Measurements from ENCODE around the gene CACNA1C.

Gene CACNA1C

DNA sequence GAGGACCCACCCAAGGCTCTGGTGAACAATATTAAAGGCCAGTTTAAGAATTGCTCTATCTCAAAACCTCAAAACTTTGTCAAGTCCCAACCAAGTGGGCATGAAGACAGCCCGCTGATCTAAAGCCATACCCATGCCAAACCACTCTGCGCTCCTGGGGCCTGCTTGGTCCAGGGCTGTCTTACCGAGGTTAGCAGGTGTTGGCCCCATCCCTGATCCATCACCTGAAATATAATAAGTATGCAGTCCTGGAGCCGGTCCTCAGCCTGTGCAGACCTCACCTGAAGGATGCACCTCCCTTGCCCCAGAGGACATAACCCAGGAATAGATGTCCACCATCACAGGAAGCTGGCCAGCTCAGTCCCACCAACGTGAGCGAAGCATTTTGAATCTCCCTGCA lies 543.7 kb downstream of the CACNA1C start:
- no peak for DNase-seq (ENCODE audit: low read depth)

DNA sequence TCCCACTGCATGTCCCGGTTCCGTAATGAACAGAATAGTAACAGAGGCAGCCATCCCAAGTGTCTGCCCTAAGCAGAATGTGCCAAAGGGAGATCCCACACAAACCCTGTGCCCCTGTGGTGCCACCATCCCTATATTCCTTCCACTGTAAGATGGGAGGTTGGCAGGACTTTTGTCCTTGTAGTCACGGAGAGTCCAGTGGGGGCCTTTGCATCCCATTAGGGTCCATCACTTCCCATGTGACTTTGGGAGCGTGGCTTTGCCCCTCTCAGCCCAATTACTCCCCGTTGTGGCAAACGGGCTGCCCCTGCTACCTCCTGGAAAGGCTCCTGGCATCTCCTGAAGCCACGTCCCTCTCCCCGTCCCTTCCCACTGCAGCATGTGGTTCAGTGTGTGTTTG lies 552.5 kb downstream of the CACNA1C start:
- DNase-seq (ENCODE audit: low read depth) = no peak

DNA sequence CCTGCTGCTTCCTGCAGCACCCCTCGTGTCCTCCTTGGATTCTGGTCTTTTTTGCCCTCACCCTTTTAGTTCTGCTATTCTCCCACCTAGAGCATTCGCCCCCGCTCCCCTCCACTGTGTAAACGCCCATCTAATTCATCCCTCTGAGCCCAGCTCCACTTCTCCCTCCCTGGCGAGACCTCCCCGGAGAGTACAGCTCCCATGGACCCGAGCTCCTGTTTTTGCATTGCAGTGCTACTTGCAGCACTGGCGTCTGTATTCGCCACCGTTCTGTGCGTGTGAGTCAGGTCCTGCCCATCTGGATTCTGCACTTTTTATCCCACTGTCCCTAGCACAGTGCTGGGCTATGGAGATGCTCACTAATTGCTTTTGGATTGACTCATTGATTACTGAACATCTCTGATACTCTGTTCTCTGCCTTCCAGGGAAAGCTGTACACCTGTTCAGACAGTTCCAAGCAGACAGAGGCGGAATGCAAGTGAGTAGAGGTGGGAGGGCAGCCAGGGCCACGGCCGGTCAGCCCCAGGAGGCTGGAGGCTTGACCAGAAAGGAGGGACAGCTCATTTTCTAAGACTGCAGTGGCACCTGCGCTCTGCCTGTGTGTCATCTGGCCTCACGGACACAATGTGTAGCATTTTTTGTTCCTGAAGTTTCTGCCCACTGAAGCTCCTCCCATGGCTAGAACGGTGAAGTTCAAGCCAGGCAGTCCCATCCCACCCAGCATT lies 553.6 kb downstream of the CACNA1C start:
- DNase-seq (ENCODE audit: low read depth) = no peak

DNA sequence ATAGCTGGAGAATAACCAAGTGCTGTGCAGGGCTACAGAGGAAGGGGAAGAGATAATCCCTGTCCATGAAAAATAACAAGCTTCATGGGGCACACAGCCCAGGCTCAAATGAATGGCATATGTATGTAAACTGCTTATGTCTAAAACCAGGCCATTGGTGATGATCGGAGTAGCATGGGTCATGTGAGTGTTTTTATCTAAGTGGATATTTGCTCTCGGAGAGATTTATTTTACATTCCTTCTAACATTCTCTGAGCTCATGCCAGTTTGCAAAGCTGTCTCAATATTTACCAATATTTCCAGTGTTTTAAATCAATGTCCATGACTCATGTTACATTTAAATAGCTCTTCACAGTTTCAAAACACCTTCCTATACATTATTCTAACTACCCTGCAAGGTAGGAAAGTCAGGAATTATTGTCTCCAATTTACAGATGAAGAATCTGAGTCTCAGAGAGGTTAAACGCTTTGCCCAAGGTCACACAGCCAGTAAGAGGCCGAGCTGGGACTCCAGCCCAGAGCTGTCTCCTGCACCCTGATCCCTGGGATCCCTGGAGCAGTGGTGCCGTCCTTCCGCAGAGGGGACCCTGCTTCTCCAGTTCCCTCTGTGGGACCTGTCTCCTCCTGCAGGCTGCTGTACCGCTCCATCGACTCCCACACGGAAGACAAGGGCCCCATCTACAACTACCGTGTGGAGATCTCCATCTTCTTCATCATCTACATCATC lies 555.3 kb downstream of the CACNA1C start:
- no peak for DNase-seq (ENCODE audit: low read depth)

DNA sequence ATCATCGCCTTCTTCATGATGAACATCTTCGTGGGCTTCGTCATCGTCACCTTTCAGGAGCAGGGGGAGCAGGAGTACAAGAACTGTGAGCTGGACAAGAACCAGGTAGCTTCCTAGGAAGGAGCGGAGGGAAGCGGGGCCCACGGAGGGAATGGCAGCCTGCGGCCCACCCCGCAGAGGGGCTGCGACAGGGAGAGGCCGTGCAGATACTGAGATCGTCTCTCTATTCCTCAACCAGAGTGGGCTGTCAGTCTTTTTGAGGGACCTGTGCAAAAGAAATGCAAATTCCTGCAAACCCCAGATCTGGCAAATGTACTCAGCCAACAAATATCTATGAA lies 555.8 kb downstream of the CACNA1C start:
- no peak for DNase-seq (ENCODE audit: low read depth)

DNA sequence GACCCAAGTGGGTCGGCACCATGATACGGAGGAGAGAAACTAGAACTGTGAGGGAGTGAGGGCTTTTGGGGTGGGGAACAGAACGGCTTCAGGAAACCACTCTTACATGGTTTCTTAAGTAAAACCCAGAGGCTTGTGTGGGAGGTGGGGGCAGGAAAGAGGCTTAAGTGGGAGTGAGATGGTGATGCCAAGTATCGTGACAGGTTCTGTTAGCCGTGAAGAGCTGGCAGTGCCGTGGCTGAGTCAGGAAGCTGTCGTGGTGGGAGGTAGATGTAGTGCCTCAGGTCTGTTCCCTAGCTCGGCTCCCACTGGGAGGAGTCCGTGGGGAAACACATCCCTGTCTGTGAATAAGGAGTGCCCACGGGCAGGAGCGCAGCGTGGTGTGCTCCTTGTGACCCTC lies 556.2 kb downstream of the CACNA1C start:
- no peak for DNase-seq (ENCODE audit: low read depth)

DNA sequence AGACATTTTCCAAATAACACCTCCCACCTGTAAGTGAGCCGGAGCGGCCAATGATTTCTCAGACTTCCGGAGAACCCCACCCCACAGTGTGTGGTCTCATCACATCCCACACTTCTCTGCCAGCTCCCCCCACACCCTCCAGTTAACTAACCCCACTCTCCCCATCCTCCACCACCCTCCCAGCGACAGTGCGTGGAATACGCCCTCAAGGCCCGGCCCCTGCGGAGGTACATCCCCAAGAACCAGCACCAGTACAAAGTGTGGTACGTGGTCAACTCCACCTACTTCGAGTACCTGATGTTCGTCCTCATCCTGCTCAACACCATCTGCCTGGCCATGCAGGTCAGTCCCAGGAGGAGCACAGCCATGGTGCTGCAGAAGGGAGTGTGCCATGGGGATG lies 557.6 kb downstream of the CACNA1C start:
- DNase-seq (ENCODE audit: low read depth) = no peak

DNA sequence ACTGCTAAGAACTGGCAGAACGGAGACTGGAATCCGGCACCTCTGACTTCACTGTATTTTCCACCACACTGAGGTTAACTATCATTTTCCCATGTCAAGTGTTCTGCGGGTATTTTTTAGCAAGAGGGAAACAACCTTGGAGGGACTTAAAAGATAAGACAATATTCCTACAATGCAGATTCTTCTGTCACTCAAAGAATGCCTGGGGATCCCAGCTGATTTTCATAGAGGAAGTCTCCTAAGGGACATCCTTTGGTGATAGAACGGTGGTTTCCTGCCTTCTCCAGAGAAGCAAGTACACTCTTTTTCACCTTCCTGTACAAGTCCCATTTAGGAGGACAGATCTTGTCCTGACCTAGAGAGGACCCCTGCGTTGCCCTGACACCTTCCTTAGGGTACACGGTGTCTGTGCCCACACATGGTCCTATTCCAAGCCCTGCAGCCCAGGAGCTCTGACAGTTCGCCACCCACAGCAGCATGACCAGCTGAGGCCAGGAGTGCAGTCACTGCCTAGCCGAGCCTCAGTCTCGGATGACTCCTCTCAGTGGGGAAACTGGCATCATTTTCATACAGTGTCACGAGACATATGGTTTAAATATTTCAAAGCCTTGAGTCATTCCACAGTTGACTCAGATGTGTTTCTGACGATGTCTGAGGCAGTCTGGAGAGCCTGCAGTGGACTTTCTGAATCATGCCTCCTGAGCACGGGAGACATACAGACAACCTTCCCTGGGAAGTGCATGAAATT lies 560.7 kb downstream of the CACNA1C start:
- DNase-seq (ENCODE audit: low read depth) = no peak

DNA sequence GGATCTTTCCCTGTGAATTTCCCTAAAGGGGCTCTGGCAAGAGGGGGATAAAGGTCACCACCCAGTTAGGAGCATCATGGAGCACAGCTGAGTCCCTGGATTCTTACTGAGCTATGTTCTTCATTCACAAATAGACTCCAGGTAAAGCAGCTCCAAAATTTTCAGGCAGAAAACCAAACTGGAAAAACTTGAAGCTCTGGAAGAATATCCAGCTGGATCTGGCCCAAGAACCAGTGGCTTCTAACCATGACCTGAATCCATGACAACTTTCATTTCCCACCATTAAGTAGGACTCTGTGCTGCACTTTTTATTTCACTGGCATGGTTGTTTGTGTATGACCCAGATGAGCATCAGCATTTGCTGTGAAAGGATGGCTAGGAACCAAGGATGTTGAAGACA lies 561.6 kb downstream of the CACNA1C start:
- DNase-seq (ENCODE audit: low read depth) = no peak

DNA sequence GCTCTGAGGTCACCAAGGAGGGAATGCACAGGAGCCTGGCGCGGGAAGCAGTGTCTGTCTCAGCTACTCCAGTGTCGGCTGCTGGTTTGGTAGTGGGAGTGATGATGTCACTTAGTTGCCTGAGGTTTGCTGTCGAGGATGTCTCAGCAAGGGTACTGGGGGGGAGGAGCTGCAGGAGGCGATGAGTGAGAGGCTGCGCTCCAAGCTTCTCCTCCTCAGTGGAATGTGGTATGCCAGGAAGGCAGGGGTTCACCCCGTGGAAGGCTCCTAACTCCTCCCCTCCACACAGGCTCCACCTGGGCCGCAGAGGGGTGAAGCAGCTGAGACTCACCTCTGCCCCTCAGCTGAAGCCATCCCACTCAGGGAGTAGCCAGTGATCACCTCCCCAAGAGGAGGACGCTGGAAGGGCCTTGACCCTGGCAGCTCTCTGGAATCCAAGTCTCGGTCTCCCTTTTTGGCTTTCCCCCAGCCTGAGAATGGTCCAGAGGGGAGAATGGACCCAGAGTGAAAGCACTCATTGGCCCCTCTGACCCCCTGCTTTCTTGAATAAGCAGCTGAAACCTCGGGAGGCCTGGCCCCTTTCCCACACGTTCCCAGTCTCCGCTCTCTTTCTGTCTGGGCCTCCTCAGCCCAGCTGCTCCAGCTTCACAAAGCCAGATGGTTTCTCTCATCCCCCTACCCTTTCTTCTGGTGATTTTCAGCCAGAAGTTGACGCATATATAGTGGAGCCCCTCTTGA lies 563.0 kb downstream of the CACNA1C start:
- no peak for DNase-seq (ENCODE audit: low read depth)

DNA sequence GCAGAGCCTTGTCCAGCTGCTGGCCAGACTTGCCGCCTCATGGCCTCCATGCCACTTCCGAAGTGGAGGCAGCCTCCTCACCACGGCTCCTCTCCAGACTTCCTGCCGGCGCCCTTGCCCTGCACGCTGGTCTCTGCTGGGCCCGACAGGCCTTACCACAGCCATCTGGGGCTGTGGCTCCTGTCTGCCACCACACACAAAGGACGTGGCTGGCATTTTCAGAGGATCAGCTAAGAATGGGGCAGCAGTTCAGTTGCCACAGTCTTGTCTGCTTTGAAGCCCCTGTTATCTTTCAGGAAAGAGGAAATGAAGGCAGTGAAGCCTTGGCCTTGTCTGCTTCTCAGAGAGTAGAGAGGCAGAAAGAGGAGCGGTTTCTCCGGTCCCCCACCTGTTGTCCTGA lies 564.0 kb downstream of the CACNA1C start:
- no peak for DNase-seq (ENCODE audit: low read depth)

DNA sequence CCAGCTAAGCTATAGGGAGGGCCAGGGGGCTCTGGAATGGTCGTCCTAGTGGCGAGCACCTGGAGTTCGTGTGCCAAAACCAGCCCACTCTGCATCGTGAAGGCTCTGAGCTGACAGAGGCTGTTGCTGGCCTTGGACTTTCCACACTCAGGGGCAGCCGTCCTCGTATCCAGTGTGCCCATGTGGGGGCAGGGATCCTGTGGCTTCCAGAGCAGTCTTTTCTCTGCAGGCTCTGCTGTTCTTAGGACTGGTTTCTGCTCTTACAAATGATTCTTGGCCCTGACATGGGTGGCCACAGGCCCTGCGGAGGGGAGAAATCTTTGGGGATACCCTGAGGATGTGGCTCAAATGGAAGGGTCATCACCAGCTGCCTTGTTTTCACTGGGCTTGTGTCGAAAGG lies 564.6 kb downstream of the CACNA1C start:
- DNase-seq (ENCODE audit: low read depth) = no peak

DNA sequence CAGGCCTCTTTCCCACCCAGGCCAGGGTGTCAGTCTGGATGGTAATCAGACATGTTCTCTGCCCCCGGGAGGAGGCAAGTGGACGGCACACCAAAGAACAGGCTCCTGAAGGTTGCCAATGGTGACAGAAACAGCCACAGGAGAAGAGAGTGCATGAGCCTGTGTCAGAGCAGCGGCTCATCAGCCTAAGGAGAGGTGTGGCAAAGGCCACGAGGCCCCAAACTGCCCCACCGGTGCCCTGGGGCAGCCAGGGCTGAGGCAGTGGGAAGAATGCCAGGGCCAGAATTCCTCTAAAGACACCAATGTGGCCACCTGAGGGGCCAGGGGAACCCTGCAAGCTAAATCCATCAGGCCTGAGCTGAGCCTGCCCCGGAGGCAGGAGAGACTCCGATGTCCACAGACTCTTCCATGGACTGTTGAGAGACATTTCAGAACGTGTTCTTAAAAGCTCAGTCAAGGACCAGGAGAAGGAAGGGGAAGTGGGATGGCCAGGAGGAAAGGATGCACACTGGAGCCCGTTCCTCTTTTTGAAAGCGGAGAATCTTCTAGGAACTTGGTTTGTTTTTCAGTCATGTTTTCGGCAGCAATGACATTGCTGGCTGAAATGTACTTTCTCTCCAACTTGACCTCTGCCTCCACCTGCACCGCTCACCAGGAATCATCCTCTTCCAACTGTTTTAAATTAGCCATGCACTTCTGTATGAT lies 565.7 kb downstream of the CACNA1C start:
- no peak for DNase-seq (ENCODE audit: low read depth)

DNA sequence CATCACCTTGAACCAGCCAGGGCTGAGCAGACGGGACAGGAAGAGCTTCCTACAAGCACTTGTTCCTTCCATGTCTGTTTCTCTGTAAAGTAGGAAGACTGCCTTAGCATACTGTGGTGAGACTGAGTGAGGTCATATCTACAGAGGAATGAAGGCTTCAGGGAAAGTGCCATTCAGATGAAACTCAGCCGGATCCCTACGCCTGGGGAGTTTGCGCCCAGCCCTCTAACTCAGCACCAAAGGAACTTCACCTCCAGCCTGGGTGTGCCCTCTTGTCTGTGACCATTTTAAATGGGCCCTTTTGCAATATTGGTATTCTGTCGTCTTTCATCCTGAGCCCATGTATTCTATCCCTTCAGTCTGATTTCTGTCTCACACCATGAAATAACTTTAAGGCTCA lies 566.3 kb downstream of the CACNA1C start:
- no peak for DNase-seq (ENCODE audit: low read depth)

DNA sequence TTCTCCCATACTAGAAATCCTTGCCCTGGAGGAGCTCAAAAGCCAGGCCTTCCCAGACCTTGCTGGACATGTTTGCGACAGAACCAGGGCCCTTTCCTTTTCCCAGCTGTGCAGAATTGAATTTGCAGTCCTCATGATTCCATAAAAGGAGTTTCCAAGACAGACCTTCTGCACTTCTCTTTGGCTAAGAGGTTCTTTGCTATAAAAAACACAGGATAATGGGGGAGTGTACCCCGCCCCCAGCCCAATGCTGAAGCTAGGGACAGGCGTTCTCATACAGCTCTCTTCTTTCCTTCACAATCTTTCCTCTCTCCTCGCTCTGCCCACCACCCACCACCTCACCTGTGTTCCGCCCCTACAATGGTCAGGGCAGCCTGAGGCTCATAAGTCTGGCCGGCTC lies 569.7 kb downstream of the CACNA1C start:
- DNase-seq (ENCODE audit: low read depth) = no peak

DNA sequence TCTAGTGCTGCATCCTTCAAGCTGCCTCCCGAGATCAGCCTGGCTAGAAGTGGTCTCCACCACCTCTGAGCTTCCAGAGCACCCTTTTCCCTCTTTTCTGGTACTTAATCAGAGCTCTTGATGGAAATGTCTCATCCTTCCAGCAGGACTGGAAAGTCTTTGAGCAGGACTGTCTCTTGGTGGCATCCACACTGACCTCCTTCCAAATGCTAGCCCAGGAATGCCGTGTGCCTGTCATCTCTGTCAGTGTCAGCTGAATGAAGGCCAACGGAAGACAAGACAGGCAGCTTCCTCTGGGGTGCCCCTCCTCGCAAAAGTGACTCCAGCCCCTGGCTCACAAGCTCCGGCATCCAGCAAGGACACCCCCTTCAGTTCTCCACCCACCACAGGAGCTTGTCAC lies 570.7 kb downstream of the CACNA1C start:
- DNase-seq (ENCODE audit: low read depth) = no peak

DNA sequence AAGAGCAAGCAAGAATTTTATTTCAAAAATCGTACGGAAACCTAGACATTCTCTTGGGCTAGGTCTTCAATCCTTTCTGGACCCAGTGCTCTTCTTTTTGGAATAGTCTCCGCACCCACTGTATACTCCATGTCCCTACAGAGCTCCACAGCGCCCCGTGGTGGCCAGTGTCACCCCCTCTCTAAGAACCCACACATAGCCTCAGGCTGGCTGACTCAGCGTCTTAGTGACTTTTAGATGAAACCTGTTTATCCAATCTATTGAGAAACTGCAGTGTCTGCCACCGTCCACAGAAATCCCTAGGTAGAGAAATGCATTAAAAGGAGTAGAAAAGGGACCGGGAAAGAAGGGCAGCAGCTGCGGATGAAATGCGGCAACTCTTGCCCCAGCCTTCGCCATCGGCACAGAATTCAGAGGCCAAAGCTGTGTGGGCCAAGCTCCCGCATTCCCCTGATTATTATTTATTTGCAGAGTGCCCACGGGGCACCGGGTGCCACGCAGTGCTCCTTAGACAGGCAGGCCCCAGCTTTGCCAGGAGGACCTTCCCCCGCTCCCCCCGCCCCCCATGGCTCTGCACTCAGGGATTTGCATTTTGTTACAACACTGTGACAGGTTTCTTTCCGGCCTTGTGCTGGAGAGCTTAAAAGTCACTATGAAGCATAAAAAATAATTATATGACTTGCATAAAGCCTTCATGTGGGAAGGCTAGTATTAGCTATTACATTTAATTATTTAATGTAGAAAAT lies 571.9 kb downstream of the CACNA1C start:
- no peak for DNase-seq (ENCODE audit: low read depth)

DNA sequence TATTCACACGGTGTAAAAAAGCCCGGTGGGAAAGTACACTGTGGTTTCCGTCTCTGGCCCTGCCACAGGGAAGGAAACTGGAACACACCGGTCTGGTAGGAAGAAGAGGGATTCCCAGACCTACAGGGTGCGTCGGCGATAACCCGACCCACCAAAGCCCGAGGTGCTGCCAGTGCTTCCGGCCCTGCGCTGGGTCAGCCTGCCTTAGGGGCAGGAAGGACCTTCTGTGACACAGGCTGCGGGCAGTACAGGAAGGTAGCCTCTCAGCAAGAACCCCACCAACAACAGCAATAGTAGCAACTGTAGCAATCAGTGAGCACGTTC lies 572.5 kb downstream of the CACNA1C start:
- no peak for DNase-seq (ENCODE audit: low read depth)

DNA sequence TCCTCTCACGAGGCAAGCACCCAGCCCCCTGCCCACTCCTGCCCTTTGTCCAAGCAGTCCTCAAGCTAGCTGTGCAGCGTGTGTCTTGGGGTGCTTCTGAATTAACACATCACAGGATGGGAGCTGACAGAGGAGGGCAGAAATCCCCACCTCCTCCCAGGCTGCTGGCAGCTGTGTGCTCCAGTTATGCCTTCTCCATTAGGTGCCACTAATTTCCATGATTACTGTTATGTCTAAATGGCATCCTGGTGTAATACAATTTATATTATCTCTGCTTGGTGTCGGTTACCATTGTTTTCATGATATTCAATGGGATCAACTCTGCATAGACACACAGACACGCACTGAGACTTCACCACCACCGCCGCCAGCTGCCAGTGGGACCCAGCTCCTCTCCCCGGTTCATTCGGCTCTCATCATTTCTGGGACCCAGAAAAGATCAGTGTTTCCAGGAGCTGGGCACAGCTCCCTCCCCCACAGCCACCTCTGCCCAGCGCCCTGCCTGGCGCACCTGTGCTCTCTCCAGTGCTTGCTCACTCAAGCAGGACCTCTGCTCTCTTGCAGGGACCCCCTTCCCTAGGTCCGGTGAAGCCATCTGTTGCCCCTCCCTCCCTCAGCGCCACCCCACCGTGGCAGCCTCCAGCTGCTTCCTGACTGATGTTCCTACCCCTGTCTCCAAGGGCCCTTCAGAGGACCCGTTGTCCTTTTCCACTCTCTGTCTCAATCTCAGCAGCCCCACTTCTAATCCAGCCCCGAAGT lies 574.5 kb downstream of the CACNA1C start:
- no peak for DNase-seq (ENCODE audit: low read depth)

DNA sequence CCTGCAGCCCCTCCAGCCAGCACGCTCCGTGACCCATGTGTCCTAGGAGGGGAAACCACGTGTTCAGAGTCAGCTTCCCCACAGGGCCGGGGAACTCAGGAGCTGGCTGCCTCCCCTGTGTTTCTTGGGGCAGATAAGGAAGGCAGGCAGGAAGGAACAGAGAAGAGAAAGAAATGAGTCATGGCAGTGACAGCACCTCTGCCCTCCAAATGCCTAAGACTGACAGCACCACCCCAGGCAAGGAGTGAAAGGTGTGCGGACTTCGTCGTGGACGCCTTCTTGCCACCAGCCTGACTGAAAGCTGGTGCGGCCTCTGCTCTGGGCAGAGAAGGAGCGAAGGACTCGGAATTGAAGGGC lies 575.0 kb downstream of the CACNA1C start:
- DNase-seq (ENCODE audit: low read depth) = no peak

DNA sequence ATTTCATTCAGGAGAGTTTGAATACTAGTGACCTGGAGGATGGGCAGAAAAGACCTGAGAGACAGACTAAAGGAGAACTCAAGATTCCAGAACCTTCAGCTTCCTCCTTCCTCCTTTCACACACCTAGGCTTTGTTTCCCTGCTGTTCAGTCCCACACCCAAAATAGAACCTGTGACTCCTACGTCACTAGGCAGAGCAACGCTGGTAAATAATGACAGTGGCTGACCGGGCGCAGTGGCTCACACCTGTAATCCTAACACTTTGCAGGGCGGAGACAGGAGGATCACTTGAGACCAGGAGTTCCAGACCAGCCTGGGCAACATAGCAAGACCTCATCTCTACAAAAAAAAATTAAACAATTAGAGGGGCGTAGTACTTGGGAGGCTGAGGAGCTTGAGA lies 575.6 kb downstream of the CACNA1C start:
- DNase-seq (ENCODE audit: low read depth) = no peak

Measured in activated gamma-delta T cell treated with anti-CD3 and anti-CD28 coated beads, Interleukin-2, amount 50 U/mL, for 16 hours (primary cell).